OCI-LY7 (cell line): Measurements from ENCODE around the gene RELB. TPM values are rescaled to one million over a fixed set of nuclear protein-coding genes. Genes with fewer than 3 reads are reported as not detected.

Source experiments
- BruUV-seq: library from RNA; stranded (reverse); fragments of 400-500 nt; replicated peaks from 2 replicates; lab custom pipeline; 2021; lab: Mats Ljungman, UMichigan
- CTCF ChIA-PET: fragments of 300-600 bp; sonication (Branson Sonifier 250); formaldehyde crosslinking; loops from one replicate; lab custom pipeline; 2022; ENCODE audit warnings: antibody characterized with exemption; ENCODE audit not compliant: unreplicated experiment; lab: Charles Lee
- POLR2A ChIA-PET: fragments of 300-600 bp; sonication (Branson Sonifier 250); formaldehyde crosslinking; loops from one replicate; lab custom pipeline; 2022; ENCODE audit warnings: antibody characterized with exemption; lab: Charles Lee
- DNase-seq: peaks from one replicate; pipeline ENCODE4 v3.0.0-alpha.2; 2015; ENCODE audit warnings: low spot score
- H2AFZ ChIP-seq: fragments of 200-600 bp; sonication (generic), shearing (Covaris generic); 2 replicates; pipeline ENCODE4 v1.6.1; 2014; ENCODE audit warnings: mild to moderate bottlenecking, antibody characterized with exemption, low read length, moderate library complexity
- H3K27ac ChIP-seq: fragments of 200-600 bp; sonication (generic); 2 replicates; pipeline ENCODE4 v1.5.1; 2014; ENCODE audit warnings: mixed run types, low read depth, mild to moderate bottlenecking, moderate library complexity, low read length, inconsistent platforms; ENCODE audit not compliant: poor library complexity, severe bottlenecking
- H3K36me3 ChIP-seq: fragments of 200-600 bp; sonication (generic); 2 replicates; pipeline ENCODE4 v1.6.1; 2014; ENCODE audit warnings: mild to moderate bottlenecking, antibody characterized with exemption, low read length, moderate library complexity, mixed read lengths; ENCODE audit not compliant: insufficient read depth
- H3K4me1 ChIP-seq: fragments of 200-600 bp; sonication (generic); 2 replicates; pipeline ENCODE4 v1.5.1; 2014; ENCODE audit warnings: mild to moderate bottlenecking, low read length; ENCODE audit not compliant: insufficient read depth, poor library complexity, severe bottlenecking
- H3K4me2 ChIP-seq: fragments of 200-600 bp; sonication (generic); 2 replicates; pipeline ENCODE4 v1.6.1; 2014; ENCODE audit warnings: mild to moderate bottlenecking, low read length
- H3K4me3 ChIP-seq: fragments of 200-600 bp; sonication (generic); 2 replicates; pipeline ENCODE4 v1.5.1; 2014; ENCODE audit warnings: mild to moderate bottlenecking, low read depth, low read length; ENCODE audit not compliant: poor library complexity, severe bottlenecking
- H3K79me2 ChIP-seq: fragments of 200-600 bp; sonication (generic); 2 replicates; pipeline ENCODE4 v1.6.1; 2016; ENCODE audit warnings: low read depth, mild to moderate bottlenecking, low read length, moderate library complexity, mixed read lengths; ENCODE audit not compliant: insufficient read depth
- H3K9me2 ChIP-seq: fragments of 200-600 bp; sonication (generic); 2 replicates; pipeline ENCODE4 v1.6.1; 2016; ENCODE audit warnings: mild to moderate bottlenecking, low read length, mixed read lengths; ENCODE audit not compliant: insufficient read depth
- H3K9me3 ChIP-seq: fragments of 200-600 bp; sonication (generic); 2 replicates; pipeline ENCODE4 v1.6.1; 2014; ENCODE audit warnings: mild to moderate bottlenecking, mixed run types, low read length, mixed read lengths
- H4K20me1 ChIP-seq: fragments of 200-600 bp; sonication (generic); 2 replicates; pipeline ENCODE4 v1.6.1; 2014; ENCODE audit warnings: mild to moderate bottlenecking, antibody characterized with exemption, low read length, moderate library complexity, mixed read lengths; ENCODE audit not compliant: insufficient read depth
- EZH2phosphoT487 ChIP-seq: fragments of 200-600 bp; sonication (generic); IDR thresholded peaks from 2 replicates; pipeline ENCODE4 v1.6.1; 2018; ENCODE audit warnings: low read depth, borderline replicate concordance, mild to moderate bottlenecking, mixed run types, antibody characterized with exemption, low read length, moderate library complexity, mixed read lengths
- intact Hi-C: fragments of 100-400 bp; cut with micrococcal nuclease; formaldehyde crosslinking; loops from one replicate; pipeline ENCODE4 v1.10.0; 2022; ENCODE audit not compliant: unreplicated experiment
- total RNA-seq, 2 experiments: library from RNA; depleted of rRNA in 1 of 2; stranded (reverse); fragments of >200 nt in 1 of 2; shearing (Covaris generic) in 1 of 2; gene quantifications; 2 replicates each; pipeline ENCODE4 v1.2.3, GENCODE V29; 2014 to 2022
- TF ChIP-seq, protein P1 (sequence below): fragments of 200-600 bp; sonication (generic); conservative IDR thresholded peaks from 2 replicates; pipeline ENCODE4 v1.5.1; 2014; ENCODE audit warnings: mild to moderate bottlenecking, antibody characterized with exemption, low read length, moderate library complexity, mixed read lengths

The RELB gene
- total RNA-seq, 2 experiments from 2014 or later, result 36.9 to 51.1 TPM

- Histone ChIP-seq H3K4me2 (peak within 1 kb of the TSS; percentile 99), H3K9me3 (no peaks in the 10 kb centered on the region), H3K79me2 (peaks cover 64% of the 10 kb centered on the region), H3K9me2 (no peaks in the 10 kb centered on the region), H2AFZ (peak within 1 kb of the TSS; percentile 70), H3K4me3 (peak within 1 kb of the TSS; percentile 97), H3K4me1 (peaks cover 43% of the 10 kb centered on the region), H4K20me1 (peaks cover 12% of the 10 kb centered on the region; the same call in 1 of the 2 replicates), H3K36me3 (peaks cover 41% of the 10 kb centered on the region), H3K27ac (peak within 1 kb of the TSS; percentile 88)
- ChIA-PET CTCF (no interaction called here), POLR2A (interaction anchor here (0.7 kb wide), 1 partner anchor 12 kb away, joined by 4 read pairs; no protein-coding TSS in a partner anchor)
- BruUV-seq, result TSS peak; percentile 69
- TF ChIP-seq EZH2phosphoT487, result no peak
- TF ChIP-seq, protein P1, sequence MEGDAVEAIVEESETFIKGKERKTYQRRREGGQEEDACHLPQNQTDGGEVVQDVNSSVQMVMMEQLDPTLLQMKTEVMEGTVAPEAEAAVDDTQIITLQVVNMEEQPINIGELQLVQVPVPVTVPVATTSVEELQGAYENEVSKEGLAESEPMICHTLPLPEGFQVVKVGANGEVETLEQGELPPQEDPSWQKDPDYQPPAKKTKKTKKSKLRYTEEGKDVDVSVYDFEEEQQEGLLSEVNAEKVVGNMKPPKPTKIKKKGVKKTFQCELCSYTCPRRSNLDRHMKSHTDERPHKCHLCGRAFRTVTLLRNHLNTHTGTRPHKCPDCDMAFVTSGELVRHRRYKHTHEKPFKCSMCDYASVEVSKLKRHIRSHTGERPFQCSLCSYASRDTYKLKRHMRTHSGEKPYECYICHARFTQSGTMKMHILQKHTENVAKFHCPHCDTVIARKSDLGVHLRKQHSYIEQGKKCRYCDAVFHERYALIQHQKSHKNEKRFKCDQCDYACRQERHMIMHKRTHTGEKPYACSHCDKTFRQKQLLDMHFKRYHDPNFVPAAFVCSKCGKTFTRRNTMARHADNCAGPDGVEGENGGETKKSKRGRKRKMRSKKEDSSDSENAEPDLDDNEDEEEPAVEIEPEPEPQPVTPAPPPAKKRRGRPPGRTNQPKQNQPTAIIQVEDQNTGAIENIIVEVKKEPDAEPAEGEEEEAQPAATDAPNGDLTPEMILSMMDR, result no peak
- peak; percentile 90 for DNase-seq
- intact Hi-C loops, result loop anchor here (1.0 to 5.0 kb wide), 3 partner anchors 82 to 327 kb away; partner anchors contain the start of genes BLOC1S3 and TRAPPC6A
Measured at GRCh38 chr19:45079063-45079910, 78.0 kb downstream of the RELB start, which contains the start of gene GEMIN7. GEMIN7 (plus strand) TSS chr19:45079260; CDS start chr19:45090115, 10,855 bp downstream.

DNA sequence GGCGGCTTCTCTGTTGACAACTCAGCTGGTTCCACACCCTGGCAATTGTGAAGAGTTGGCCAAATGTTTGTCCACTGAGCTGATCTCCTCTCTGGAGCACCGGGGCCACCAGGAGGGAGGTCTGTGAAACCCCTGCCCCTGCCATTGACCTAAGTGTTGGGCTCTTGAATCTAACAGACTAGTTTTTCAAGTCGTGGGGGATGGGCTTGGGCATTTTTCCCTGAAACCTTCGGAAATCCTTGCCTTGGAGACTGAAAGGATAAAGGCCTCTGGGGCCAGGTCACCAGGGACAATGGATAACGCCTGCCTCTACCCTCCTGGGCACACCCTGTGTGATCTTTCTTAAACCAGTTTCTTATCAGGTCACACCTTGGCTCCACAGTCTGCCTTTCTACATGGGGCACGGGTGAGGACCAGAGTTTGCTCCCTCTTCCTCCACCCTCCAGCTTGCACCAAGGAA, 78.7 kb downstream of the RELB start:
- DNase-seq, result no peak
- no peak for TF ChIP-seq EZH2phosphoT487
- TF ChIP-seq, protein P1, result no peak
- Histone ChIP-seq H3K79me2 (peaks cover 58% of the 10 kb centered on the region), H4K20me1 (peaks cover 10% of the 10 kb centered on the region; the same call in 1 of the 2 replicates), H3K36me3 (peaks cover 35% of the 10 kb centered on the region), H3K9me3 (no peaks in the 10 kb centered on the region), H3K9me2 (no peaks in the 10 kb centered on the region), H2AFZ (no peak overlapping the region), H3K27ac (peak overlapping the region; percentile 88), H3K4me2 (peak overlapping the region; percentile 99), H3K4me3 (peak overlapping the region; percentile 97), H3K4me1 (peaks cover 38% of the 10 kb centered on the region)
- ChIA-PET CTCF (no interaction called here), POLR2A (interaction anchor here (0.7 kb wide), 1 partner anchor 12 kb away, joined by 4 read pairs; no protein-coding TSS in a partner anchor)
- intact Hi-C loops, result loop anchor here (1.0 to 5.0 kb wide), 4 partner anchors 46 to 328 kb away; partner anchors contain the start of genes BLOC1S3 and TRAPPC6A
- BruUV-seq, result no TSS peak
